SK-N-SH (cell line): ENCODE measurements around the gene ARID1B. TPM values are rescaled to one million over a fixed set of nuclear protein-coding genes. Genes with fewer than 3 reads are reported as not detected.

Experiments used
- CTCF ChIA-PET: fragments of 300-600, 350-600 bp; formaldehyde crosslinking; extraction: SDS; loops from one replicate; lab custom pipeline; 2021; lab: Yijun Ruan, JAX
- POLR2A ChIA-PET: fragments of 350-600 bp; sonication (Branson Sonifier 250); formaldehyde crosslinking; extraction: SDS; loops from one replicate; lab custom pipeline; 2020; ENCODE audit warnings: antibody characterized with exemption, inconsistent platforms; lab: Yijun Ruan, JAX
- DNase-seq: peaks from one replicate; pipeline ENCODE4 v3.0.0; 2012
- H2AFZ ChIP-seq: fragments of 200-600 bp; sonication (generic); 2 replicates; pipeline ENCODE4 v1.8.1; 2016; ENCODE audit warnings: antibody characterized with exemption, mild to moderate bottlenecking, low read depth
- H3F3A ChIP-seq: fragments of 200-600 bp; sonication (generic); replicated peaks from 2 replicates; pipeline ENCODE3; 2016; ENCODE audit warnings: antibody characterized with exemption, mild to moderate bottlenecking; ENCODE audit not compliant: insufficient read depth
- H3K27ac ChIP-seq, 2 experiments: fragments of 200-500 bp in 1 of 2; fragments of 200-600 bp in 1 of 2; sonication (Bioruptor generic) in 1 of 2; sonication (generic), shearing (Covaris generic) in 1 of 2; 2 replicates each; pipeline versions ENCODE4 v1.5.1 to v1.6.1; 2014 to 2016; ENCODE audit warnings: low read depth in 2 of 2, inconsistent platforms in 1 of 2, low read length in 1 of 2, mild to moderate bottlenecking in 1 of 2, mixed read lengths in 1 of 2
- H3K27me3 ChIP-seq: fragments of 200-600 bp; sonication (generic), shearing (Covaris generic); 2 replicates; pipeline ENCODE4 v1.6.1; 2016; ENCODE audit warnings: mixed run types; ENCODE audit not compliant: insufficient read depth
- H3K36me3 ChIP-seq, 2 experiments: fragments of 200-500 bp in 1 of 2; fragments of 200-600 bp in 1 of 2; sonication (Bioruptor generic) in 1 of 2; sonication (generic) in 1 of 2; replicated peaks in 1 of 2; 2 replicates each; pipeline versions ENCODE3 to v1.5.1; 2014 to 2016; ENCODE audit warnings: low read length in 1 of 2, mild to moderate bottlenecking in 1 of 2; ENCODE audit not compliant: insufficient read depth in 2 of 2, control insufficient read depth in 1 of 2
- H3K4me1 ChIP-seq, 2 experiments: fragments of 200-500 bp in 1 of 2; fragments of 200-600 bp in 1 of 2; sonication (Bioruptor generic) in 1 of 2; sonication (generic), shearing (Covaris generic) in 1 of 2; 2 replicates each; pipeline versions ENCODE4 v1.5.1 to v1.6.1; 2014 to 2016; ENCODE audit warnings: low read depth in 1 of 2, low read length in 1 of 2, mixed run types in 1 of 2; ENCODE audit not compliant: insufficient read depth in 2 of 2, control insufficient read depth in 1 of 2
- H3K4me2 ChIP-seq: fragments of 200-600 bp; sonication (generic), shearing (Covaris generic); 2 replicates; pipeline ENCODE4 v1.6.1; 2017; ENCODE audit warnings: mixed run types
- H3K4me3 ChIP-seq, 2 experiments: fragments of 200-500 bp in 1 of 2; fragments of 200-600 bp in 1 of 2; sonication (Bioruptor generic) in 1 of 2; sonication (generic), shearing (Covaris generic) in 1 of 2; 2 replicates each; pipeline versions ENCODE4 v1.5.1 to v1.8.1; 2014 to 2016; ENCODE audit warnings: low read depth in 2 of 2, inconsistent platforms in 1 of 2, low read length in 1 of 2, mild to moderate bottlenecking in 1 of 2, mixed read lengths in 1 of 2, moderate library complexity in 1 of 2
- H3K79me2 ChIP-seq: fragments of 200-600 bp; sonication (generic); 2 replicates; pipeline ENCODE4 v1.8.1; 2017; ENCODE audit warnings: mild to moderate bottlenecking; ENCODE audit not compliant: insufficient read depth
- H3K9ac ChIP-seq: fragments of 200-600 bp; sonication (generic); 2 replicates; pipeline ENCODE4 v1.6.1; 2017; ENCODE audit warnings: mixed run types
- H3K9me2 ChIP-seq: fragments of 200-600 bp; sonication (generic); 2 replicates; pipeline ENCODE4 v1.6.1; 2017; ENCODE audit warnings: mixed run types
- H3K9me3 ChIP-seq: fragments of 200-600 bp; sonication (generic); 2 replicates; pipeline ENCODE4 v1.6.1; 2017; ENCODE audit warnings: mixed run types, mild to moderate bottlenecking, moderate library complexity
- H4K20me1 ChIP-seq: fragments of 200-600 bp; sonication (generic); 2 replicates; pipeline ENCODE4 v1.6.1; 2017; ENCODE audit warnings: mild to moderate bottlenecking, mixed run types; ENCODE audit not compliant: insufficient read depth
- ELF1 ChIP-seq: IDR thresholded peaks from 2 replicates; pipeline ENCODE4 v1.4.0; 2012
- EP300 ChIP-seq, 2 experiments: IDR thresholded peaks; 2 replicates each; pipeline versions ENCODE4 v1.4.0 to v1.6.1; 2012; ENCODE audit warnings: borderline replicate concordance in 1 of 2, low read depth in 1 of 2, low read length in 1 of 2
- GABPA ChIP-seq: IDR thresholded peaks from 2 replicates; pipeline ENCODE4 v1.4.0; 2012; ENCODE audit warnings: low read depth, mild to moderate bottlenecking
- GATA2 ChIP-seq: sonication (generic); formaldehyde crosslinking; IDR thresholded peaks from 2 replicates; pipeline ENCODE4 v1.5.0; 2020; ENCODE audit warnings: mild to moderate bottlenecking, missing genetic modification reagents
- IRF3 ChIP-seq: fragments of 150-350 bp; IDR thresholded peaks from 2 replicates; pipeline ENCODE4 v1.6.1; 2016; ENCODE audit warnings: mild to moderate bottlenecking, low read depth, low read length
- JUND ChIP-seq: IDR thresholded peaks from 2 replicates; pipeline ENCODE4 v1.4.0; 2012
- MAX ChIP-seq: IDR thresholded peaks from 2 replicates; pipeline ENCODE4 v1.4.0; 2012; ENCODE audit warnings: low read depth
- NFIC ChIP-seq: IDR thresholded peaks from 2 replicates; pipeline ENCODE4 v1.4.0; 2012; ENCODE audit warnings: borderline replicate concordance
- NRF1 ChIP-seq: IDR thresholded peaks from 2 replicates; pipeline ENCODE4 v1.6.1; 2012; ENCODE audit warnings: low read depth, mild to moderate bottlenecking, low read length
- PBX3 ChIP-seq: IDR thresholded peaks from 2 replicates; pipeline ENCODE4; 2012
- RAD21 ChIP-seq: IDR thresholded peaks from 2 replicates; pipeline ENCODE4 v1.6.1; 2012; ENCODE audit warnings: mild to moderate bottlenecking, low read length
- REST ChIP-seq: IDR thresholded peaks from 2 replicates; pipeline ENCODE4 v1.6.1; 2012; ENCODE audit warnings: mild to moderate bottlenecking, low read depth, low read length, moderate library complexity
- RXRA ChIP-seq: IDR thresholded peaks from 2 replicates; pipeline ENCODE4 v1.4.0; 2012; ENCODE audit warnings: low read depth, mild to moderate bottlenecking, borderline replicate concordance
- SIN3A ChIP-seq: IDR thresholded peaks from 2 replicates; pipeline ENCODE4 v1.6.1; 2012; ENCODE audit warnings: low read depth, mild to moderate bottlenecking, low read length, moderate library complexity, borderline replicate concordance
- SMC3 ChIP-seq: IDR thresholded peaks from 2 replicates; pipeline ENCODE4 v1.6.1; 2012; ENCODE audit warnings: low read depth, low read length, improper control_type of control experiment
- TAF1 ChIP-seq: IDR thresholded peaks from 2 replicates; pipeline ENCODE4 v1.6.1; 2012; ENCODE audit warnings: low read depth, mild to moderate bottlenecking, low read length, moderate library complexity, borderline replicate concordance
- TEAD4 ChIP-seq: IDR thresholded peaks from 2 replicates; pipeline ENCODE4 v1.4.0; 2012; ENCODE audit warnings: mild to moderate bottlenecking, borderline replicate concordance; ENCODE audit not compliant: insufficient read depth
- USF1 ChIP-seq: IDR thresholded peaks from 2 replicates; pipeline ENCODE4 v1.4.0; 2012; ENCODE audit warnings: low read depth, borderline replicate concordance
- WGBS: methylation state at CpG from one replicate; pipeline ENCODE4 v1.1.6; 2017; ENCODE audit warnings: low lambda C conversion rate; 5-methylcytosine and 5-hydroxymethylcytosine counted together
- polyA plus RNA-seq, 3 experiments: library from polyadenylated mRNA; depleted of rRNA; stranded (reverse); fragments of >200 nt; gene quantifications; 2 replicates each; pipeline ENCODE4 v1.2.3, GENCODE V29; 2012

The ARID1B gene
- polyA plus RNA-seq, 1 of the 3 experiments (the other 2 are of a cell fraction) = 13.6 TPM

DNA sequence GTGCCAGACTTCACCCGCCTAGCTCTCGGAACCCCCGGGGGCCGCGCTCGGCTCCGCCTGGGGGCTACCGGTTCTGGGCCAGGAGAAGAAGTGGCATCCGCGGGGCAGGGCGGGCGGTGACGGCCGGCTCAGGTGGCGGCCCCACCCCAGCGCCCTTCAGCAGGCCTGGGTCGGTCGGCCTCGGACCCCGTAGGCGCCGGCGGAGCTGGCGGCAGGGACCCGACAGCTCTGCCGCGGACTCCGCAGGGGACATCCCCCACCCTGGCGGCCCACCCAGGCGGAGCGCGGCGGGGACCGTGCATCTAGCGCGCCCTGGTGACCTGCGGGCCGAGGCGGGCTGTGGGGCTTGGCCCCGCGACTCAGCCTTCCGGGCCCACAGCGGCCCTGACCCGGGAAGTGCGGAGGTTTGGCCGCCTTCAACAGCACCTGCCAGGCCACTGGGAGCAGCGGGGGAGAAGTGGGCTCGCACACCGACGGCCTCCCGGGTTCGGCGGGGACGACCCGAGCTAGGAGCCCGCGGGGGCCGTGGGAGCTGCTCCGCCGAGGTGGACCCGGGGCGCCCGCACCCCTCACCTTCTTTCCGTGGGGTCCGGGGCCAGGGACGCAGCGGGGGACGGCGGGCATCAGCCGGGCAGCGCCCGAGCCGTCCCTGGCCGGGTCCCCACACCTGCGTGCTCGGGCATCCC, 459.0 kb downstream of the ARID1B start:
- H4K20me1 ChIP-seq = no peaks in the 10 kb centered on the region
- no peak for TF ChIP-seq GATA2
- TF ChIP-seq PBX3 = no peak
- TF ChIP-seq TAF1 = no peak
- no peak for TF ChIP-seq RXRA
- no peak for TF ChIP-seq EP300 (IDR thresholded peaks at IDR 0.05; ENCODE audit: borderline replicate concordance in 1 of 2, low read depth in 1 of 2, low read length in 1 of 2)
- TF ChIP-seq TEAD4 = no peak
- no peak for TF ChIP-seq GABPA
- TF ChIP-seq SIN3A = no peak
- no peak for TF ChIP-seq NRF1
- TF ChIP-seq NFIC = no peak
- TF ChIP-seq IRF3 = no peak
- TF ChIP-seq, all 33 proteins: peak for 0
- Histone ChIP-seq H3K4me1 (no peaks in the 10 kb centered on the region), H3K9me2 (no peaks in the 10 kb centered on the region), H3K36me3 (no peaks in the 10 kb centered on the region), H3K4me3 (no peak overlapping the region), H3K9ac (no peak overlapping the region), H2AFZ (no peak overlapping the region), H3F3A (no peaks in the 10 kb centered on the region), H3K27me3 (no peaks in the 10 kb centered on the region), H3K27ac (no peak overlapping the region), H3K79me2 (no peaks in the 10 kb centered on the region), H3K9me3 (no peaks in the 10 kb centered on the region), H3K4me2 (no peak overlapping the region)
- POLR2A ChIA-PET = no interaction called here
- CTCF ChIA-PET = no interaction called here
- DNase-seq = no peak
- WGBS = 88% methylated on average over 45 of the region's 76 CpGs

DNA sequence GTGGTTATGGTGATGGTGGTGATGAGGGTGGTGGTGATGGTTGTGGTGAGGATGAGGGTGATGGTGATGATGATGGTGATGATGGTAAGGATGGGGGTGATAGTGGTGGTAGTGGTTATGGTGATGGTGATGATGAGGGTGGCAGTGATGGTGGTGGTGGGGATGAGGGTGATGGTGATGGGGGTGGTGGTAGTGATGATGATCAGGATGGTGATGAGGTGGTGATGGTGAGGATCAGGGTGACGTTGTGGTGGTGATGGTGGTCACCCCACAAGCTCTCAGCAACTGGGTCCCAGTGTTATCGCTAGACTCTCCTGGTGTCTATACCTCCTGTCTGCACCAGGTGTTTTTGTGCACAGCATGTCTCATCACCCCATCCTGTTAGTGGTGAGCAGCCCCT, 461.2 kb downstream of the ARID1B start:
- H3K4me3 ChIP-seq = no peak overlapping the region
- ChIA-PET POLR2A (no interaction called here), CTCF (interaction anchor here (1.2 kb wide), 1 partner anchor 12 kb away, joined by 3 read pairs; no protein-coding TSS in a partner anchor)
- H2AFZ ChIP-seq = no peak overlapping the region
- no peaks in the 10 kb centered on the region for H3K79me2 ChIP-seq
- no peak for DNase-seq
- no peaks in the 10 kb centered on the region for H3K36me3 ChIP-seq
- no peaks in the 10 kb centered on the region for H3K4me1 ChIP-seq
- WGBS = 25% methylated on average over 1 of the region's 2 CpGs
- no peaks in the 10 kb centered on the region for H3F3A ChIP-seq
- no peak overlapping the region for H3K9ac ChIP-seq
- H3K4me2 ChIP-seq = no peak overlapping the region
- no peaks in the 10 kb centered on the region for H3K9me3 ChIP-seq
- H4K20me1 ChIP-seq = no peaks in the 10 kb centered on the region
- no peak overlapping the region for H3K27ac ChIP-seq
- H3K9me2 ChIP-seq = no peaks in the 10 kb centered on the region
- no peaks in the 10 kb centered on the region for H3K27me3 ChIP-seq
- no peak for TF ChIP-seq SMC3
- no peak for TF ChIP-seq IRF3
- no peak for TF ChIP-seq JUND
- no peak for TF ChIP-seq USF1
- TF ChIP-seq ELF1 = no peak
- no peak for TF ChIP-seq PBX3
- no peak for TF ChIP-seq REST
- TF ChIP-seq EP300 (IDR thresholded peaks at IDR 0.05; ENCODE audit: borderline replicate concordance in 1 of 2, low read depth in 1 of 2, low read length in 1 of 2) = no peak
- no peak for TF ChIP-seq GABPA
- TF ChIP-seq RAD21 = no peak
- TF ChIP-seq MAX = no peak
